Spleen (tissue), 11 donors: ENCODE data around the gene ESAM. TPM values are rescaled to one million over a fixed set of nuclear protein-coding genes. Genes with fewer than 3 reads are reported as not detected.

ENCODE experiments used
- DNase-seq: peaks from one replicate; pipeline ENCODE4 v3.0.0-alpha.2; 2020
- H3K27ac ChIP-seq, 8 donors: fragments of 200-600 bp; sonication (generic) in 7 of 8; 1 replicate in 4 of 8; 2 replicates in 4 of 8; pipeline versions ENCODE4 v1.5.0 to v1.8.0; 2016 to 2021; ENCODE audit warnings: inconsistent platforms in 4 of 8, mild to moderate bottlenecking in 4 of 8, moderate library complexity in 1 of 8
- H3K27me3 ChIP-seq, 7 donors: fragments of 200-600 bp; sonication (generic) in 6 of 7; replicated peaks in 1 of 7; 1 replicate in 4 of 7; 2 replicates in 3 of 7; pipeline versions ENCODE4 v1.5.0 to v1.8.0; 2016 to 2021; ENCODE audit warnings: inconsistent platforms in 3 of 7, mild to moderate bottlenecking in 1 of 7
- H3K36me3 ChIP-seq, 6 donors: fragments of 200-600 bp; sonication (generic) in 5 of 6; 1 replicate in 4 of 6; 2 replicates in 2 of 6; pipeline versions ENCODE4 v1.5.0 to v1.8.0; 2016 to 2021; ENCODE audit warnings: inconsistent platforms in 2 of 6
- H3K4me1 ChIP-seq, 6 donors: fragments of 200-600 bp; sonication (generic) in 5 of 6; 1 replicate in 3 of 6; 2 replicates in 3 of 6; pipeline versions ENCODE4 v1.5.0 to v1.8.0; 2016 to 2021; ENCODE audit warnings: inconsistent platforms in 3 of 6
- H3K4me3 ChIP-seq, 8 donors: fragments of 200-600 bp; sonication (generic) in 7 of 8; 1 replicate in 4 of 8; 2 replicates in 4 of 8; pipeline versions ENCODE4 v1.5.0 to v1.8.0; 2016 to 2021; ENCODE audit warnings: inconsistent platforms in 4 of 8, mild to moderate bottlenecking in 4 of 8, moderate library complexity in 2 of 8
- H3K9me3 ChIP-seq, 8 donors: fragments of 200-600 bp; sonication (generic) in 7 of 8; 1 replicate in 4 of 8; 2 replicates in 4 of 8; pipeline versions ENCODE4 v1.5.0 to v1.8.0; 2016 to 2021; ENCODE audit warnings: inconsistent platforms in 4 of 8
- POLR2A ChIP-seq, 3 donors: fragments of 450-650 bp; IDR thresholded peaks; one replicate each; pipeline ENCODE4 v1.5.1; 2017; ENCODE audit warnings: antibody characterized with exemption in 3 of 3, mild to moderate bottlenecking in 1 of 3
- POLR2AphosphoS5 ChIP-seq, 3 donors: sonication (generic); formaldehyde crosslinking; IDR thresholded peaks; one replicate each; pipeline ENCODE4 v1.5.1; 2017; ENCODE audit warnings: antibody characterized with exemption in 3 of 3
- WGBS, 5 donors: extraction: QIAGEN DNeasy Blood & Tissue Kit in 3 of 5; methylation state at CpG; one replicate each; pipeline versions ENCODE4 v1.1.5 to v1.1.7; 2013 to 2018; 5-methylcytosine and 5-hydroxymethylcytosine counted together
- intact Hi-C: fragments of 100-400 bp; cut with DNase I; formaldehyde crosslinking; loops from one replicate; pipeline ENCODE4 v1.15.0; 2023; ENCODE audit warnings: low total_unique reads
- polyA plus RNA-seq, 3 donors: library from polyadenylated mRNA; stranded (reverse); fragments of 200-250 nt; gene quantifications; one replicate each; pipeline ENCODE4 v1.2.1, GENCODE V29; 2013
- total RNA-seq, 7 donors: library from RNA; depleted of rRNA in 3 of 7; stranded (reverse); fragments of >200 nt in 3 of 7; fragmentation: NEBNext Ultra II Directional in 4 of 7; extraction: Animal tissue kit (Norgen Biotek cat#: 25700) in 4 of 7; gene quantifications; one replicate each; pipeline versions ENCODE4 v1.1.0 to v1.2.1, GENCODE V29; 2016 to 2021
- TF ChIP-seq, protein P1 (sequence below), 11 experiments: fragments of 200-600 bp in 7 of 11; fragments of 450-650 bp in 4 of 11; sonication (generic) in 4 of 11; IDR thresholded peaks in 8 of 11; conservative IDR thresholded peaks in 3 of 11; 1 replicate in 7 of 11; 2 replicates in 4 of 11; pipeline versions ENCODE4 v1.4.0 to v1.8.0; 2016 to 2021; ENCODE audit warnings: antibody characterized with exemption in 11 of 11, inconsistent platforms in 4 of 11, mild to moderate bottlenecking in 1 of 11
- donor health status: healthy with polysubstance abuse.
- donor health status: DM: no; HTN: no; CAD: no; lungs with moderate emphysema.
- donor health status: DM: no; HTN: no; CAD: no.
- donor health status: Bipolar disorder and iron deficiency.
- donor health status: healthy.
- donor health status: DM: no; HTN: no; CAD: no.
- donor health status: DM: yes; HTN: yes; CAD: no.

Gene ESAM
- total and polyA plus RNA-seq, 10 donors, result 14.3 to 49.2 (median 28.8) TPM

DNA sequence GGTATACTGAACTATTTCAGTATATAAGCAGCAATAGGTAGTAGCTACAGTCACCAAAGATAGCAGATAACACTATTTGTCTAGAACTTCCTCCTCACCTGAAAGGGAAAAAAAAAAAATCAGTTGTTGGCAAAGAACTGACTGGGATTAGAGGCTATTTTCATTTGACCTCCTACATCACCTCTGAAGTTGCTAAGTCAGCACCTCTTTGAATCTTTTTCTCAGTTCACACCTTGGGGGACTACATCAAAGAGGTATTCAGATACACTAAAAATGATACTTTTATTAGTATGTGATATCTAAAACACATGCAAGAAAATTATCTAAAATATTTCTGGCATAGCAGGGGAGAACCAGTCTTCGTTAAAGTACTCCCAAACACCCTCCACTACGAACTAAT lies 22.0 kb upstream of the ESAM start:
- 90 to 99% (median 95%) methylated on average over 2 of the region's 2 CpGs for WGBS, 5 donors
- H3K9me3 ChIP-seq, result no peaks in the 10 kb centered on the region
- TF ChIP-seq POLR2AphosphoS5 (IDR thresholded peaks at IDR 0.05) (no peak), POLR2A (IDR thresholded peaks at IDR 0.05) (no peak)
- TF ChIP-seq, protein P1, sequence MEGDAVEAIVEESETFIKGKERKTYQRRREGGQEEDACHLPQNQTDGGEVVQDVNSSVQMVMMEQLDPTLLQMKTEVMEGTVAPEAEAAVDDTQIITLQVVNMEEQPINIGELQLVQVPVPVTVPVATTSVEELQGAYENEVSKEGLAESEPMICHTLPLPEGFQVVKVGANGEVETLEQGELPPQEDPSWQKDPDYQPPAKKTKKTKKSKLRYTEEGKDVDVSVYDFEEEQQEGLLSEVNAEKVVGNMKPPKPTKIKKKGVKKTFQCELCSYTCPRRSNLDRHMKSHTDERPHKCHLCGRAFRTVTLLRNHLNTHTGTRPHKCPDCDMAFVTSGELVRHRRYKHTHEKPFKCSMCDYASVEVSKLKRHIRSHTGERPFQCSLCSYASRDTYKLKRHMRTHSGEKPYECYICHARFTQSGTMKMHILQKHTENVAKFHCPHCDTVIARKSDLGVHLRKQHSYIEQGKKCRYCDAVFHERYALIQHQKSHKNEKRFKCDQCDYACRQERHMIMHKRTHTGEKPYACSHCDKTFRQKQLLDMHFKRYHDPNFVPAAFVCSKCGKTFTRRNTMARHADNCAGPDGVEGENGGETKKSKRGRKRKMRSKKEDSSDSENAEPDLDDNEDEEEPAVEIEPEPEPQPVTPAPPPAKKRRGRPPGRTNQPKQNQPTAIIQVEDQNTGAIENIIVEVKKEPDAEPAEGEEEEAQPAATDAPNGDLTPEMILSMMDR (IDR thresholded peaks at IDR 0.05 in 8 of 11, conservative IDR thresholded peaks at IDR 0.05 in 3 of 11), result no peak

DNA sequence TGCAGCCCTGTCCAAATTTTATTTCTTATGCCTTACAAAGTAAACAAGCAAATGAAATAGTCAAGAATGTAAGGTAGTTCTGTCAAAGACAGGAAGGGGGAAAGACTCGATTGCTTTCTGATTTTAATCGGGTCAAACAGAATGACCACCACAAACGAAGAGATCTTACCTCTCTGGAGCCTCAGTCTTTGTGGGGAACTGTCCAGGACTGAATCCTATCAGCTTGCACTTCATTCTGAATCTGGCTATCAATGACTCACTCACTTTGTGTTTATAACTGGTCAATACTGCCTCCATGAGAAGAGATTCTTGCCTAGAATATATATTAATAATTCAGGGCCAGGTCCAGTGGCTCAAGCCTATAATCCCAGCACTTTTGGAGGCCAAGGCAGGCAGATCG lies 20.9 kb upstream of the ESAM start:
- H3K4me3 ChIP-seq, result no peak overlapping the region
- TF ChIP-seq POLR2A (IDR thresholded peaks at IDR 0.05) (no peak), POLR2AphosphoS5 (IDR thresholded peaks at IDR 0.05) (no peak)
- TF ChIP-seq, protein P1 (IDR thresholded peaks at IDR 0.05 in 8 of 11, conservative IDR thresholded peaks at IDR 0.05 in 3 of 11), result no peak
- intact Hi-C loops, result no loop called here
- no peaks in the 10 kb centered on the region for H3K27me3 ChIP-seq
- peaks cover 0 to 5% (median 0%) of the 10 kb centered on the region in 6 donors for H3K36me3 ChIP-seq
- no peaks in the 10 kb centered on the region for H3K4me1 ChIP-seq
- H3K27ac ChIP-seq, result no peak overlapping the region
- DNase-seq, result no peak
- WGBS, 5 donors, result 94 to 98% (median 95%) methylated on average over 4 of the region's 4 CpGs
- no peaks in the 10 kb centered on the region for H3K9me3 ChIP-seq

More for the DNA sequence above, 22.0 kb upstream of the ESAM start:
- intact Hi-C loops, result no loop called here
- H3K27ac ChIP-seq, result no peak overlapping the region
- H3K4me1 ChIP-seq, result no peaks in the 10 kb centered on the region
- H3K36me3 ChIP-seq, result no peaks in the 10 kb centered on the region
- no peaks in the 10 kb centered on the region for H3K27me3 ChIP-seq
- H3K4me3 ChIP-seq, result no peak overlapping the region
- no peak for DNase-seq

DNA sequence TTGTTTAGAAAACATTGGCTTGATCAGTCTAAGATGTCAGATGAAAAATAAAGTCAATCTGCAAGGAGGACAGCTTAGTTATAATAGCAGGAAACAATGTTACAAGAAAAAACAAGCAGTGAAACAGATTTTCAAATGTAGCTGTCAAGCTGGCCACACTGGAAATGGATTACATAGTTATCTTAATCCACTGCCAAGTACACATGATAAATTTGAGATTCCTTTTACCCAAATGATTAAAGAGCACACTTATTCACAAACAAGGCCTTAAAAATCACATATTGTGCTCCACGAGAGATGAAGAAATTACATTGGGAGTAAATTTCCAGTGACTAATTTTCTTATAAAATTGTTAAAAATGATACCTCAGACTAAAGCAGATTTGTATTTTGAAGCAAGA lies 17.5 kb upstream of the ESAM start:
- intact Hi-C loops, result no loop called here
- Histone ChIP-seq H3K27me3 (no peaks in the 10 kb centered on the region), H3K4me3 (no peak overlapping the region), H3K4me1 (peaks cover 0 to 11% (median 0%) of the 10 kb centered on the region in 6 donors), H3K27ac (no peak overlapping the region), H3K9me3 (no peaks in the 10 kb centered on the region), H3K36me3 (peaks cover 0 to 9% (median 0%) of the 10 kb centered on the region in 6 donors)
- TF ChIP-seq POLR2A (IDR thresholded peaks at IDR 0.05), result no peak
- no peak for TF ChIP-seq POLR2AphosphoS5 (IDR thresholded peaks at IDR 0.05)
- TF ChIP-seq, protein P1 (IDR thresholded peaks at IDR 0.05 in 8 of 11, conservative IDR thresholded peaks at IDR 0.05 in 3 of 11), result no peak
- DNase-seq, result no peak
- WGBS, 5 donors, result 71 to 92% (median 90%) methylated on average over 1 of the region's 1 CpG

DNA sequence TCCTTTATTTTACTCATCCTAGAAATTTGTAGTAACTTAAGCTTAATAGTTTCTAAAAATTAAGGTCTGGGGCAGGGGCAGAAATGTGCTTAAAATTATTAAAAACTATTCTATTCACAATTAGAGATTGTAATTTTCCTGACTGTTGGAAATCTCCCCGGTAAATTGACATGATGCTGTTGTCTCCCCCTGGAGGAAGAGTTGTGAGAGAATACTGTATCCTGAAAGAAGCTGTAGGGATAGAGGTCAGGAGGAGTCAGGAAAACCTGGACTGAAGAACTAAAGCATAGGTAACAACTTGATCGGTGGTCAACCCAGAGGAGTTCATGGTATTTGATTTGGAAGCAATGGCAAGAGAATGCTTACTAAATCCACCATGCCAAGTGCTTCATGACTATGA lies 16.2 kb upstream of the ESAM start:
- WGBS, 5 donors, result 85 to 96% (median 93%) methylated on average over 2 of the region's 2 CpGs

More for the DNA sequence above, 16.2 kb upstream of the ESAM start:
- Histone ChIP-seq H3K4me3 (no peak overlapping the region), H3K36me3 (peaks cover 0 to 22% (median 0%) of the 10 kb centered on the region in 6 donors), H3K4me1 (peaks cover 0 to 11% (median 0%) of the 10 kb centered on the region in 6 donors), H3K9me3 (no peaks in the 10 kb centered on the region), H3K27me3 (no peaks in the 10 kb centered on the region), H3K27ac (no peak overlapping the region)
- no peak for TF ChIP-seq POLR2AphosphoS5 (IDR thresholded peaks at IDR 0.05)
- TF ChIP-seq, protein P1 (IDR thresholded peaks at IDR 0.05 in 8 of 11, conservative IDR thresholded peaks at IDR 0.05 in 3 of 11), result no peak
- intact Hi-C loops, result no loop called here
- DNase-seq, result no peak
